Vagina (tissue), 2 donors: Measurements from ENCODE around the gene BCR. TPM values are rescaled to one million over a fixed set of nuclear protein-coding genes. Genes with fewer than 3 reads are reported as not detected.
"Not testable (repeated sequence)": the region's sequence is repeated elsewhere in the genome, so short reads cannot be mapped to it uniquely, and the experiment has no call there.

ENCODE experiments used
- DNase-seq, 2 donors: peaks; one replicate each; pipeline ENCODE4 v3.0.0-alpha.2; 2017; ENCODE audit errors: extremely low spot score in 2 of 2
- H3K27ac ChIP-seq: fragments of 200-600 bp; sonication (generic); one replicate; pipeline ENCODE4 v1.5.1; 2019
- H3K27me3 ChIP-seq: fragments of 200-600 bp; sonication (generic); one replicate; pipeline ENCODE4 v1.5.1; 2019
- H3K36me3 ChIP-seq, 2 donors: fragments of 200-600 bp; sonication (generic); one replicate each; pipeline ENCODE4 v1.5.1; 2017 to 2019
- H3K4me1 ChIP-seq: fragments of 200-600 bp; sonication (generic); one replicate; pipeline ENCODE4 v1.5.1; 2019
- H3K4me3 ChIP-seq, 2 donors: fragments of 200-600 bp; sonication (generic); 1 replicate in 1 of 2; 2 replicates in 1 of 2; pipeline ENCODE4 v1.5.1; 2016 to 2019
- H3K9me3 ChIP-seq: fragments of 200-600 bp; sonication (generic); one replicate; pipeline ENCODE4 v1.5.1; 2019
- CTCF ChIP-seq, 3 experiments: fragments of 450-650 bp in 2 of 3; fragments of 200-600 bp in 1 of 3; sonication (generic) in 1 of 3; IDR thresholded peaks; one replicate each; pipeline ENCODE4 v1.5.1; 2017 to 2019; ENCODE audit warnings: antibody characterized with exemption in 3 of 3, mild to moderate bottlenecking in 2 of 3, moderate library complexity in 2 of 3
- POLR2A ChIP-seq, 2 donors: fragments of 450-650 bp; IDR thresholded peaks; one replicate each; pipeline ENCODE4 v1.6.1; 2017; ENCODE audit warnings: antibody characterized with exemption in 2 of 2, mild to moderate bottlenecking in 2 of 2, moderate library complexity in 2 of 2
- POLR2AphosphoS5 ChIP-seq, 2 donors: sonication (generic); formaldehyde crosslinking; IDR thresholded peaks; one replicate each; pipeline ENCODE4 v1.9.0; 2017; ENCODE audit warnings: antibody characterized with exemption in 2 of 2, mild to moderate bottlenecking in 2 of 2, low read depth in 1 of 2; ENCODE audit not compliant: insufficient read depth in 1 of 2
- intact Hi-C: fragments of 100-400 bp; cut with DNase I; formaldehyde crosslinking; loops from one replicate; pipeline ENCODE4 v1.15.1; 2023
- total RNA-seq: library from RNA; depleted of rRNA; stranded (reverse); fragments of >200 nt; gene quantifications from one replicate; pipeline ENCODE4 v1.2.3, GENCODE V29; 2016

The BCR gene
- total RNA-seq, 1 donor from 2014 or later = 52.5 TPM

- Histone ChIP-seq H3K4me1 (no peaks in the 10 kb centered on the region), H3K4me3 (no peak overlapping the region), H3K27me3 (no peaks in the 10 kb centered on the region), H3K27ac (no peak overlapping the region), H3K36me3 (no peaks in the 10 kb centered on the region), H3K9me3 (no peaks in the 10 kb centered on the region)
- no peak for DNase-seq
- intact Hi-C loops = no loop called here
- TF ChIP-seq POLR2AphosphoS5 (IDR thresholded peaks at IDR 0.05; ENCODE audit: insufficient read depth in 1 of 2, low read depth in 1 of 2) (no peak), POLR2A (IDR thresholded peaks at IDR 0.05) (no peak), CTCF (IDR thresholded peaks at IDR 0.05) (no peak)
Observed at GRCh38 chr22:23325183-23325582, 144.9 kb downstream of the BCR start.

GRCh38 chr22:23333822-23334221 lies 153.5 kb downstream of the BCR start:
- H3K27me3 ChIP-seq, H3K4me3 ChIP-seq, H3K4me1 ChIP-seq, H3K27ac ChIP-seq, H3K9me3 ChIP-seq, intact Hi-C loops, DNase-seq, H3K36me3 ChIP-seq: not testable (repeated sequence)

- intact Hi-C loops, H3K27ac ChIP-seq, H3K4me3 ChIP-seq: not testable (repeated sequence)
Observed at GRCh38 chr22:23337672-23338071, 157.4 kb downstream of the BCR start.

GRCh38 chr22:23341942-23342695 lies 161.8 kb downstream of the BCR start:
- H3K27ac ChIP-seq, H3K9me3 ChIP-seq, H3K36me3 ChIP-seq, H3K4me1 ChIP-seq, intact Hi-C loops, H3K27me3 ChIP-seq, H3K4me3 ChIP-seq, DNase-seq: not testable (repeated sequence)

More at GRCh38 chr22:23337672-23338071, 157.4 kb downstream of the BCR start:
- not testable (repeated sequence) for H3K27me3 ChIP-seq, H3K36me3 ChIP-seq, H3K9me3 ChIP-seq, H3K4me1 ChIP-seq, DNase-seq

- TF ChIP-seq POLR2AphosphoS5 (IDR thresholded peaks at IDR 0.05; ENCODE audit: insufficient read depth in 1 of 2, low read depth in 1 of 2) (no peak), POLR2A (IDR thresholded peaks at IDR 0.05) (no peak), CTCF (IDR thresholded peaks at IDR 0.05) (no peak)
- DNase-seq = no peak
- Histone ChIP-seq H3K4me3 (no peak overlapping the region), H3K9me3 (no peaks in the 10 kb centered on the region), H3K27me3 (no peaks in the 10 kb centered on the region), H3K4me1 (no peaks in the 10 kb centered on the region), H3K27ac (no peak overlapping the region), H3K36me3 (no peaks in the 10 kb centered on the region)
- intact Hi-C loops = no loop called here
Observed at GRCh38 chr22:23351321-23351720, 171.0 kb downstream of the BCR start.

GRCh38 chr22:23353004-23353403 lies 172.7 kb downstream of the BCR start:
- no peaks in the 10 kb centered on the region for H3K27me3 ChIP-seq
- no peaks in the 10 kb centered on the region for H3K4me1 ChIP-seq
- no peaks in the 10 kb centered on the region for H3K9me3 ChIP-seq
- no peak overlapping the region for H3K4me3 ChIP-seq
- TF ChIP-seq POLR2A (IDR thresholded peaks at IDR 0.05) = no peak
- TF ChIP-seq POLR2AphosphoS5 (IDR thresholded peaks at IDR 0.05; ENCODE audit: insufficient read depth in 1 of 2, low read depth in 1 of 2) = no peak
- no peak for TF ChIP-seq CTCF (IDR thresholded peaks at IDR 0.05)
- H3K27ac ChIP-seq = no peak overlapping the region
- no peak for DNase-seq
- intact Hi-C loops = no loop called here
- no peaks in the 10 kb centered on the region for H3K36me3 ChIP-seq
